GM12891 (cell line): ENCODE data around the gene CMIP.

Source experiments
- DNase-seq: peaks from one replicate; pipeline ENCODE4 v3.0.0; 2011; ENCODE audit warnings: low spot score; ENCODE audit not compliant: insufficient read length
- FAIRE-seq: peaks from 2 replicates; lab custom pipeline; 2011; peaks lifted over from hg19 to GRCh38; lab: Jason Lieb, UNC
- PAX5 ChIP-seq: IDR thresholded peaks from 2 replicates; pipeline ENCODE4 v1.6.1; 2011; ENCODE audit warnings: low read length, moderate library complexity, mild to moderate bottlenecking; ENCODE audit not compliant: insufficient read depth, severe bottlenecking
- POLR2A ChIP-seq: IDR thresholded peaks from 2 replicates; pipeline ENCODE4 v1.6.1; 2011; ENCODE audit warnings: low read depth, low read length, control low read depth
- POLR2AphosphoS5 ChIP-seq: IDR thresholded peaks from 2 replicates; pipeline ENCODE4 v1.6.1; 2011; ENCODE audit warnings: low read depth, low read length, control low read depth
- POU2F2 ChIP-seq: IDR thresholded peaks from 2 replicates; pipeline ENCODE4 v1.6.1; 2011; ENCODE audit warnings: low read depth, mild to moderate bottlenecking, control low read depth, low read length, moderate library complexity
- SPI1 ChIP-seq: IDR thresholded peaks from 2 replicates; pipeline ENCODE4 v1.6.1; 2011; ENCODE audit warnings: low read depth, low read length, control low read depth
- TAF1 ChIP-seq: IDR thresholded peaks from 2 replicates; pipeline ENCODE4 v1.6.1; 2011; ENCODE audit warnings: low read depth, low read length, control low read depth

CMIP gene

GRCh38 chr16:81436386-81436785 is 8.2 kb upstream of the CMIP start:
- TF ChIP-seq TAF1 (no peak), POLR2A (no peak), POU2F2 (no peak), POLR2AphosphoS5 (no peak), PAX5 (no peak), SPI1 (no peak)
- no peak for DNase-seq
- FAIRE-seq = no peak

- FAIRE-seq (no peak), DNase-seq (no peak)
Observed at GRCh38 chr16:81437865-81438264, 6.7 kb upstream of the CMIP start.

GRCh38 chr16:81440888-81441761 is 3.5 kb upstream of the CMIP start:
- TF ChIP-seq PAX5 = no peak
- TF ChIP-seq POU2F2 = no peak
- TF ChIP-seq TAF1 = no peak
- no peak for TF ChIP-seq SPI1
- no peak for TF ChIP-seq POLR2A
- no peak for FAIRE-seq

More at GRCh38 chr16:81437865-81438264, 6.7 kb upstream of the CMIP start:
- TF ChIP-seq SPI1 (no peak), PAX5 (no peak), TAF1 (no peak), POU2F2 (no peak), POLR2A (no peak), POLR2AphosphoS5 (no peak)

GRCh38 chr16:81442220-81442915 is 2.2 kb upstream of the CMIP start:
- FAIRE-seq (no peak), DNase-seq (no peak)
- TF ChIP-seq PAX5 (no peak), TAF1 (no peak), POU2F2 (no peak), SPI1 (no peak), POLR2A (no peak), POLR2AphosphoS5 (no peak)

More at GRCh38 chr16:81440888-81441761, 3.5 kb upstream of the CMIP start:
- DNase-seq = no peak

- TF ChIP-seq POLR2A (no peak), TAF1 (no peak), PAX5 (no peak), POLR2AphosphoS5 (no peak), SPI1 (no peak), POU2F2 (no peak)
- no peak for DNase-seq
- FAIRE-seq = no peak
Observed at GRCh38 chr16:81442916-81443687, 1.5 kb upstream of the CMIP start.

GRCh38 chr16:81443688-81444447 is 740 bp upstream of the CMIP start:
- TF ChIP-seq POLR2A = no peak
- TF ChIP-seq PAX5 = no peak
- no peak for TF ChIP-seq POLR2AphosphoS5
- TF ChIP-seq SPI1 = no peak
- TF ChIP-seq TAF1 = no peak
- TF ChIP-seq POU2F2 = no peak
- DNase-seq (no peak), FAIRE-seq (no peak)

GRCh38 chr16:81445143-81445961 is 744 bp downstream of the CMIP start:
- TF ChIP-seq POU2F2 = no peak
- no peak for TF ChIP-seq TAF1
- no peak for TF ChIP-seq PAX5
- TF ChIP-seq SPI1 = no peak
- no peak for TF ChIP-seq POLR2A
- TF ChIP-seq POLR2AphosphoS5 = no peak
- FAIRE-seq (peak; percentile 55), DNase-seq (peak; percentile 73)
